NCI-H446 treated with DMSO at 0.1 percent for 48 hours (cell line): ENCODE results near the gene ARFGEF2.
"Not testable (repeated sequence)": the region's sequence is repeated elsewhere in the genome, so short reads cannot be mapped to it uniquely, and the experiment has no call there.

Experiments used
- DNase-seq: peaks from one replicate; lab custom pipeline; 2025; lab: John Stamatoyannopoulos, UW

ARFGEF2 gene

GRCh38 chr20:48921168-48921882 is at the start of gene ARFGEF2:
Gene ARFGEF2, plus strand, starts transcription at chr20:48921711. Its CDS starts 179 bp downstream, at chr20:48921890.
- DNase-seq = peak; percentile 78

GRCh38 chr20:48875233-48875913 is 46.1 kb upstream of the ARFGEF2 start:
- no peak for DNase-seq

DNA sequence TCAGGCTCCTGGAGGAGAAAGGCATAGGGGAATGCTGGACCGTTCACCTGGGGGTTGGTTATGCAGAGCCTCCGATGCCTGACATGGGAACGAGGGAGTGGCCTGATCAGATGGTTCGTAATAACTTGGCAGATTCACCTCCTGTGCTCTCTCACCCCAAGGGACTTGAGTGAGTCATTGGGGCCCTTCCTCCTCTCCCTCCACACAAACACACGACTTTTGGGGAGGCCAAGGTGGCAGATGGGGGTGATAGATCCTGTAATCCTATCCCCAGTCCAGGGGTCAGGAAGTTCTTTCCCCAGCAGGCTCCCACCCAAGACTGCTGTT is 45.6 kb upstream of the ARFGEF2 start:
- peak; percentile 14 for DNase-seq

GRCh38 chr20:48877304-48877703 is 44.2 kb upstream of the ARFGEF2 start:
- DNase-seq = no peak

DNA sequence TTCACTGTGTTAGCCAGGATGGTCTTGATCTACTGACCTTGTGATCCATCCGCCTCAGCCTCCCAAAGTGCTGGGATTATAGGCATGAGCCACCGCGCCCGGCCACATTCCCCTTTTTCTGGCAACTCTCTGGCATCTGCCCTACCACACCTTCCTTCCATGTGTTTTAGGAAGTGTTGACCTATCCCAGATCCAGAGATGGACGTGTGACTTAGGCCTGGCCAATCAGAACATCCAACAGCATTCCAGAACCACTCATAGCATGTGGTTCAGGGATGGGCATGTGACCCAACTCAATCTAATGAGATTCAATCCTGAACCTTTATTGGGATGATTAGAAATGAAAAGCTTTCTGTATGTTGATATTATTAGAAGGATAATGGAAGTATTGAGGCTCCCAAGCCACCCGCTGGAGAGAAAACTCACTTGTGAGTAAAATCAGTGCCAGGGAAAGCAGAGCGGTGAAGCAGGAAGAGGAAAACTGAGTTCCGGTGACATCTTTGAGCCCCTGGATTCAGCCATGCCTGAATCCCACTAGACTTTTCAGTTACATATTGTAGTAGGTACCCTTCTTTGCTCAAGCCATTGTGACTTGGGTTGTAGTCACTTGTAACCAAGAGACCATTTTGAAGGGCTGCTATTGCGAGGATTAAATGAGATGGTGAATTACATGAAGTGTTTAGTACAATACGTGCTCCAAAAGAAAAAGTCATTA is 42.8 kb upstream of the ARFGEF2 start:
- DNase-seq = no peak

- DNase-seq = peak; percentile 21
Observed at GRCh38 chr20:48879612-48880245, 41.8 kb upstream of the ARFGEF2 start.

GRCh38 chr20:48880331-48880730 is 41.2 kb upstream of the ARFGEF2 start:
- no peak for DNase-seq

DNA sequence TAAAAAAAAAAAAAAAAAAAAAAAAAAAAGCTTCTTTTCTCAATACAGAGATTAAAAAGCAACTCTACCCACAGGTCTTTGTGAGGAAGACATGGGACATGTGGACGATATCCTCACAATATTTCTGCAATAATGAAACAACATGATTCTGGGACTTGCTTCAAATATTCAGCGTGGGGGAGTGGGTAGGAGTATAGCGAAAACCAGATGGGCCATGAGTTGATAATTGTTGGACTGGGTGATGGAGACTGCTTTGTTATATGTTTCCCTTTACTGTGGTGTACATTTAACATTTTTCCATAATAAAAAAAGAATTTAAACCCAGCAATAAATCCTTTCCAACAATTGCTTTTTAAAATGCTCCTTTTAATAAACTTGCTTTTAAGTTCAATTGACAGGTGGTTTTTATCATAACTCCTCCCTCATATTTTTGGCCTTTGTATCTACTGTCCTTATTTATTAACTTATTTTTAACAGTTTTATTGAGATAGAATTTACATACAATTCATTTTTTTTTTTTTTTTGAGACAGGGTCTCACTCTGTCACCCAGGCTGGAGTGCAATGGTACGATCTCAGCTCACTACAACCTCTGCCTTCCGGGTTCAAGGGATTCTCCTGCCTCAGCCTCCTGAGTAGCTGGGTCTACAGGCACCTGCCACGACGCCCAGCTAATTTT is 40.4 kb upstream of the ARFGEF2 start:
- no peak for DNase-seq

DNA sequence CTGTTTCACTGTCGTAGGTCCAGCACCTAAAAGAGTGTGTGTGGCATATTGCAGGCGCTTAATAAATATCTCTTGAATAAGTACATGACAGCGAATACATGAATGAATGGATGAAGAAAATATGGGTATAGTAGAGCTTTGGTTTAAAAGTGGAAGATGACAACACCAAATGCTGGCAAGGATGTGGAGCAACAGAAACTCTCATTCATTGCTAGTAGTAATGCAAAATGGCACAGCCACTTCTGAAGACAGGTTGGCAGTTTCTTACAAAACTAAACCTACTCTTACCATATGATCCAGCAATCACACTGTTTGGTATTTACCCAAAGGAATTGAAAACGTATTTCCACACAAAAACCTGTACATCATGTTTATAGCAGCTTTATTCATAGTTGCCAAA is 36.3 kb upstream of the ARFGEF2 start:
- DNase-seq = no peak

- DNase-seq = no peak
Observed at GRCh38 chr20:48886194-48886593, 35.3 kb upstream of the ARFGEF2 start.

GRCh38 chr20:48886811-48887210 is 34.7 kb upstream of the ARFGEF2 start:
- DNase-seq = no peak

DNA sequence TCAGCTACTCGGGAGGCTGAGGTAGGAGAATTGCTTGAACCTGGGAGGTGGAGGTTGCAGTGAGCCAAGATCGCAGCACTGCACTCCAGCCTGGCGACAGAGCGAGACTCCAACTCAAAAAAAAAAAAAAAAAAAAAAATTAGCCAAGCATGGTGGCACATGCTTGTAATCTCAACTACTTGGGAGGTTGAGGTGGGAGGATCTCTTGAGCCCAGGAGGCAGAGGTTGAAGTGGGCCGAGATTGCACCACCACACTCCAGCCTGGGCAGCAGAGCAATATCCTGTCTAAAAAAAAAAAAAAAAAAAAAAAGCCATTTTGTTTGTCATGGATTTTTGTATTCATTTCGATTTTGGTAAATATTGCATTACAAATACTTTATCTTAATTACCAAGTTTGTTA is 33.0 kb upstream of the ARFGEF2 start:
- DNase-seq = not testable (repeated sequence)

GRCh38 chr20:48889140-48889790 is 32.2 kb upstream of the ARFGEF2 start:
- DNase-seq = no peak

GRCh38 chr20:48891235-48892048 is 30.1 kb upstream of the ARFGEF2 start:
- no peak for DNase-seq

DNA sequence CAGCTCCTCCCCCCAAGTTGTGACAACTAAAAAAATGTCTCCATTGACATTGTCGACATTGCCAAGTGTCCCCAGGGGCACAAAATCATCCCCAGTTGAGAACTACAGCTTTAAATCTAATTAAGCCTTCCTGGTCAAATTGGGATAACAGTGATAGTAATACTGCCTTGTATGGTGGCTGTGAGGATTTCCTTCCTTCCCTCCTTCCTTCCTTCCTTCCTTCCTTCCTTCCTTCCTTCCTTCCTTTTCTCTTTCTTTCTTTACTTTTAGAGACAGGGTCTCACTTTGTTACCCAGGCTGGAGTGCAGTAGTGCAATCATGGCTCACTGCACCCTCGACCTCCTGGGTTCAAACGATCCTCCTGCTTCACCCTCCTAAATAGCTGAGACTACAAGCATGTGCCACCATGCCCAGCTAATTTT is 29.5 kb upstream of the ARFGEF2 start:
- DNase-seq = no peak

- peak; percentile 85 for DNase-seq
Observed at GRCh38 chr20:48892891-48893290, 28.6 kb upstream of the ARFGEF2 start.

GRCh38 chr20:48893374-48893773 is 28.1 kb upstream of the ARFGEF2 start:
- no peak for DNase-seq

- no peak for DNase-seq
Observed at GRCh38 chr20:48897305-48898010, 24.1 kb upstream of the ARFGEF2 start.

- DNase-seq = no peak
Observed at GRCh38 chr20:48898210-48898609, 23.3 kb upstream of the ARFGEF2 start.
